ENCODE results near the gene ETV6. TPM values are rescaled to one million over a fixed set of nuclear protein-coding genes. Genes with fewer than 3 reads are reported as not detected.

Gene ETV6
- polyA plus RNA-seq, 1 donor (not counting 4 experiments of a cell fraction or from before 2014, with no cell fraction given) = 5.3 TPM

DNA sequence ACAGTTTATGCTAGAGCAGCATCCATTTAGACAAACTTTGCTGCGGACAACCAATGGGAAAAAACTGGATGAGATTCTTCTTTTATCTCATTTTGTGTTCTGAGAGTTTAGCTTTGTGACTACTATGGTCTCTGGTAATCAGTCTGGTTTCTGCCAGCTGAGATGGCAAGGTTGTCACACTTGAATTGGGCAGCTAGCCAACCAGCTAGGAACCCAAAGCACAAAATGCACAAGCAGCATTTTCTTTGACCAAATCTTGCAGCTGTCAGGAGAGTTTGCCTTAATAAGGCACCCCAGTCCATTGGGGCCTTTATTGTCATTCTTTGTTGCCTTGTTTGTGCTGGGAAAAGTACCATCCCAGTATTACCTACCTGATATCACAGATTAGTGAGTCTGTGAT is 34.0 kb upstream of the ETV6 start:
- H3K9me1 ChIP-seq (ENCODE audit: control insufficient read depth, extremely low read depth, insufficient read depth, low read length) = no peaks in the 10 kb centered on the region
- FAIRE-seq (no peak), DNase-seq (ENCODE audit: low read depth, low spot score) (no peak)
- H3K4me2 ChIP-seq (ENCODE audit: control insufficient read depth, extremely low read depth, insufficient read depth, low read depth, low read length) = no peak overlapping the region
- H3K79me2 ChIP-seq (ENCODE audit: control insufficient read depth, insufficient read depth, low read length) = no peaks in the 10 kb centered on the region
- TF ChIP-seq, protein P1, sequence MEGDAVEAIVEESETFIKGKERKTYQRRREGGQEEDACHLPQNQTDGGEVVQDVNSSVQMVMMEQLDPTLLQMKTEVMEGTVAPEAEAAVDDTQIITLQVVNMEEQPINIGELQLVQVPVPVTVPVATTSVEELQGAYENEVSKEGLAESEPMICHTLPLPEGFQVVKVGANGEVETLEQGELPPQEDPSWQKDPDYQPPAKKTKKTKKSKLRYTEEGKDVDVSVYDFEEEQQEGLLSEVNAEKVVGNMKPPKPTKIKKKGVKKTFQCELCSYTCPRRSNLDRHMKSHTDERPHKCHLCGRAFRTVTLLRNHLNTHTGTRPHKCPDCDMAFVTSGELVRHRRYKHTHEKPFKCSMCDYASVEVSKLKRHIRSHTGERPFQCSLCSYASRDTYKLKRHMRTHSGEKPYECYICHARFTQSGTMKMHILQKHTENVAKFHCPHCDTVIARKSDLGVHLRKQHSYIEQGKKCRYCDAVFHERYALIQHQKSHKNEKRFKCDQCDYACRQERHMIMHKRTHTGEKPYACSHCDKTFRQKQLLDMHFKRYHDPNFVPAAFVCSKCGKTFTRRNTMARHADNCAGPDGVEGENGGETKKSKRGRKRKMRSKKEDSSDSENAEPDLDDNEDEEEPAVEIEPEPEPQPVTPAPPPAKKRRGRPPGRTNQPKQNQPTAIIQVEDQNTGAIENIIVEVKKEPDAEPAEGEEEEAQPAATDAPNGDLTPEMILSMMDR (optimal IDR thresholded peaks at IDR 0.05 in 1 of 3, IDR thresholded peaks at IDR 0.05 in 1 of 3, conservative IDR thresholded peaks at IDR 0.05 in 1 of 3; ENCODE audit: extremely low read depth in 1 of 3, insufficient read depth in 2 of 3, low read length in 3 of 3) = no peak
- no peak for TF ChIP-seq EZH2 (IDR thresholded peaks at IDR 0.05; ENCODE audit: low read length)
- no peak overlapping the region for H3K9ac ChIP-seq (ENCODE audit: control insufficient read depth, extremely low read depth, insufficient read depth, low read length)
- H3K36me3 ChIP-seq (ENCODE audit: control insufficient read depth in 2 of 2, extremely low read depth in 1 of 2, insufficient read depth in 2 of 2, low read length in 2 of 2) = no peaks in the 10 kb centered on the region
- no peak overlapping the region for H2AFZ ChIP-seq (ENCODE audit: control insufficient read depth, low read length)
- dilution Hi-C loops (cut with MboI; ENCODE audit: extremely low pct_ligation_motif_present, low sequenced_read_pairs) = no loop called here
- no peak overlapping the region for H3K27ac ChIP-seq (ENCODE audit: control insufficient read depth, insufficient read depth, low read length)
- H4K20me1 ChIP-seq (ENCODE audit: control insufficient read depth, extremely low read depth, insufficient read depth, low read length) = no peaks in the 10 kb centered on the region
- no peaks in the 10 kb centered on the region for H3K9me3 ChIP-seq (ENCODE audit: control insufficient read depth, low read depth, low read length)
- no peaks in the 10 kb centered on the region for H3K27me3 ChIP-seq (ENCODE audit: control insufficient read depth, extremely low read depth, insufficient read depth, low read length)
- H3K4me1 ChIP-seq (ENCODE audit: control insufficient read depth, extremely low read depth, insufficient read depth, low read length) = no peaks in the 10 kb centered on the region
- H3K4me3 ChIP-seq (ENCODE audit: control insufficient read depth in 2 of 3, extremely low read depth in 1 of 3, insufficient read depth in 2 of 3, low read depth in 1 of 3, low read length in 3 of 3) = no peak overlapping the region

DNA sequence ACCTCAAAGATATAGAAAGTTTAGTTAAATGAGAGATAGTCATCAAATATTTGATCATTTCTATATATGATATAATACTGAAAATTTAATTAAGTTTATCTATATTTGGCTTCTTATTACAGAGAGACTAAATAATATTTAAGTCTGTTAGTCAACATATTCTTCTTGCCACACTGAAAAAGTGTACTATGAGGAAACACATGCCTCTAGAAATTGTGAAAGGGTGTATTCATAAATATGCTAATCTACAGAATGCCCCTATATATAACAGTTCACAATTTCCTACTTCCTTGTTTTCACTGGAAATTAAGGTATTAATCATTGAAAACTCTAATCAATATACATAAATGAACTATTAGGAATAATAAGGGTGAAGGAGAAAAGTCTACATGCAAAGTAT is 31.4 kb upstream of the ETV6 start:
- Histone ChIP-seq H3K27ac (ENCODE audit: control insufficient read depth, insufficient read depth, low read length) (no peak overlapping the region), H3K4me3 (ENCODE audit: control insufficient read depth in 2 of 3, extremely low read depth in 1 of 3, insufficient read depth in 2 of 3, low read depth in 1 of 3, low read length in 3 of 3) (no peak overlapping the region), H3K79me2 (ENCODE audit: control insufficient read depth, insufficient read depth, low read length) (no peaks in the 10 kb centered on the region), H3K27me3 (ENCODE audit: control insufficient read depth, extremely low read depth, insufficient read depth, low read length) (no peaks in the 10 kb centered on the region), H2AFZ (ENCODE audit: control insufficient read depth, low read length) (no peak overlapping the region), H3K4me2 (ENCODE audit: control insufficient read depth, extremely low read depth, insufficient read depth, low read depth, low read length) (no peak overlapping the region), H3K4me1 (ENCODE audit: control insufficient read depth, extremely low read depth, insufficient read depth, low read length) (peaks cover under 1% of the 10 kb centered on the region), H3K9me1 (ENCODE audit: control insufficient read depth, extremely low read depth, insufficient read depth, low read length) (no peaks in the 10 kb centered on the region), H4K20me1 (ENCODE audit: control insufficient read depth, extremely low read depth, insufficient read depth, low read length) (no peaks in the 10 kb centered on the region), H3K9ac (ENCODE audit: control insufficient read depth, extremely low read depth, insufficient read depth, low read length) (no peak overlapping the region), H3K36me3 (ENCODE audit: control insufficient read depth in 2 of 2, extremely low read depth in 1 of 2, insufficient read depth in 2 of 2, low read length in 2 of 2) (no peaks in the 10 kb centered on the region), H3K9me3 (ENCODE audit: control insufficient read depth, low read depth, low read length) (no peaks in the 10 kb centered on the region)
- dilution Hi-C loops (cut with MboI; ENCODE audit: extremely low pct_ligation_motif_present, low sequenced_read_pairs) = no loop called here
- FAIRE-seq (no peak), DNase-seq (ENCODE audit: low read depth, low spot score) (no peak)
- no peak for TF ChIP-seq EZH2 (IDR thresholded peaks at IDR 0.05; ENCODE audit: low read length)

DNA sequence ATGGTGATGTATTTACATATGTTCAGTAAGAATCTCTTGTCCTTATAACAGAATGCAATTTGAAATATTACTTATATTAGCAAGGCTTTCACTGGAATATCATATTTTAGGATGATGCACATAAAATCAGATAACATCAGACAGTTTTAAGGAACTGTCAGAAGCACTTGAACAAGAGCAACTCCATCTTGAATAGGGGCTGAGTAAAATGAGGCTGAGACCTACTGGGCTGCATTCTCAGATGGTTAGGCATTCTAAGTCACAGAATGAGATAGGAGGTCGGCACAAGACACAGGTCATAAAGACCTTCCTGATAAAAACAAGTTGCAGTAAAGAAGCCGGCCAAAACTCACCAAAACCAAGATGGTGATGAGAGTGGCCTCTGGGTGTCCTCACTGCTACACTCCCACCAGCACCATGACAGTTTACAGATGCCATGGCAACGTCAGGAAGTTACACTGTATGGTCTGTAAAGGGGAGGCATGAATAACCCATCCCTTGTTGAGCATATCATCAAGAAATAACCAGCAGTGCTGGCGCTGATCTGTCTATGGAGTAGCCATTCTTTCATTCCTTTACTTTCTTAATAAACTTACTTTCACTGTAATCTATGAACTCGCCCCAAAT is 27.6 kb upstream of the ETV6 start:
- H3K36me3 ChIP-seq (ENCODE audit: control insufficient read depth in 2 of 2, extremely low read depth in 1 of 2, insufficient read depth in 2 of 2, low read length in 2 of 2) = no peaks in the 10 kb centered on the region
- dilution Hi-C loops (cut with MboI; ENCODE audit: extremely low pct_ligation_motif_present, low sequenced_read_pairs) = no loop called here
- H3K27ac ChIP-seq (ENCODE audit: control insufficient read depth, insufficient read depth, low read length) = no peak overlapping the region
- H3K9me1 ChIP-seq (ENCODE audit: control insufficient read depth, extremely low read depth, insufficient read depth, low read length) = no peaks in the 10 kb centered on the region
- FAIRE-seq = no peak
- H3K9ac ChIP-seq (ENCODE audit: control insufficient read depth, extremely low read depth, insufficient read depth, low read length) = no peak overlapping the region
- H3K4me3 ChIP-seq (ENCODE audit: control insufficient read depth in 2 of 3, extremely low read depth in 1 of 3, insufficient read depth in 2 of 3, low read depth in 1 of 3, low read length in 3 of 3) = no peak overlapping the region
- H4K20me1 ChIP-seq (ENCODE audit: control insufficient read depth, extremely low read depth, insufficient read depth, low read length) = no peaks in the 10 kb centered on the region
- H3K9me3 ChIP-seq (ENCODE audit: control insufficient read depth, low read depth, low read length) = no peaks in the 10 kb centered on the region
- no peak for TF ChIP-seq EZH2 (IDR thresholded peaks at IDR 0.05; ENCODE audit: low read length)
- TF ChIP-seq, protein P1 (optimal IDR thresholded peaks at IDR 0.05 in 1 of 3, IDR thresholded peaks at IDR 0.05 in 1 of 3, conservative IDR thresholded peaks at IDR 0.05 in 1 of 3; ENCODE audit: extremely low read depth in 1 of 3, insufficient read depth in 2 of 3, low read length in 3 of 3) = no peak
- H3K4me1 ChIP-seq (ENCODE audit: control insufficient read depth, extremely low read depth, insufficient read depth, low read length) = peaks cover 3% of the 10 kb centered on the region
- H3K27me3 ChIP-seq (ENCODE audit: control insufficient read depth, extremely low read depth, insufficient read depth, low read length) = no peaks in the 10 kb centered on the region
- DNase-seq (ENCODE audit: low read depth, low spot score) = no peak
- no peak overlapping the region for H3K4me2 ChIP-seq (ENCODE audit: control insufficient read depth, extremely low read depth, insufficient read depth, low read depth, low read length)
- H2AFZ ChIP-seq (ENCODE audit: control insufficient read depth, low read length) = no peak overlapping the region
- no peaks in the 10 kb centered on the region for H3K79me2 ChIP-seq (ENCODE audit: control insufficient read depth, insufficient read depth, low read length)
